IMR-90 (cell line): ENCODE measurements around the gene H6PD.

Experiments used
- CTCF ChIP-seq: conservative IDR thresholded peaks from 2 replicates; pipeline ENCODE4 v1.5.1; 2012; ENCODE audit warnings: mild to moderate bottlenecking, low read depth, low read length, improper control_type of control experiment
- MAFK ChIP-seq: IDR thresholded peaks from 2 replicates; pipeline ENCODE4 v1.6.1; 2012; ENCODE audit warnings: low read depth, low read length, improper control_type of control experiment
- RCOR1 ChIP-seq: IDR thresholded peaks from 2 replicates; pipeline ENCODE4 v1.6.1; 2012; ENCODE audit warnings: mild to moderate bottlenecking, low read length, improper control_type of control experiment; ENCODE audit not compliant: insufficient replicate concordance

GRCh38 chr1:9278585-9279153 lies 44.1 kb downstream of the H6PD start:
- TF ChIP-seq CTCF: no peak
- no peak for TF ChIP-seq MAFK
- no peak for TF ChIP-seq RCOR1
